Glutamatergic neuron (in vitro differentiated cells): Measurements from ENCODE around the gene KDM5B. TPM values are rescaled to one million over a fixed set of nuclear protein-coding genes. Genes with fewer than 3 reads are reported as not detected.
"Not testable (repeated sequence)": the region's sequence is repeated elsewhere in the genome, so short reads cannot be mapped to it uniquely, and the experiment has no call there.

ENCODE experiments used
- DNase-seq: peaks from one replicate; pipeline ENCODE4 v3.0.0; 2022
- H3K27ac Mint-ChIP-seq: one replicate; pipeline ENCODE4 v1.8.0; 2020; ENCODE audit warnings: mild to moderate bottlenecking, mixed read lengths, inconsistent platforms; ENCODE audit not compliant: unreplicated experiment
- H3K27me3 Mint-ChIP-seq: one replicate; pipeline ENCODE4 v1.8.0; 2020; ENCODE audit warnings: mild to moderate bottlenecking, moderate library complexity, mixed read lengths, inconsistent platforms; ENCODE audit not compliant: unreplicated experiment
- H3K36me3 Mint-ChIP-seq: one replicate; pipeline ENCODE4 v1.8.0; 2020; ENCODE audit warnings: mild to moderate bottlenecking, mixed read lengths, inconsistent platforms; ENCODE audit not compliant: unreplicated experiment
- H3K4me1 Mint-ChIP-seq: one replicate; pipeline ENCODE4 v1.8.0; 2020; ENCODE audit warnings: mild to moderate bottlenecking, low read depth, mixed read lengths, inconsistent platforms; ENCODE audit not compliant: unreplicated experiment
- H3K4me3 Mint-ChIP-seq: one replicate; pipeline ENCODE4 v1.8.0; 2020; ENCODE audit warnings: mild to moderate bottlenecking, mixed read lengths, inconsistent platforms; ENCODE audit not compliant: unreplicated experiment
- H3K9me3 Mint-ChIP-seq: one replicate; pipeline ENCODE4 v1.8.0; 2020; ENCODE audit warnings: mild to moderate bottlenecking, moderate library complexity, mixed read lengths, inconsistent platforms; ENCODE audit not compliant: unreplicated experiment
- CTCF ChIP-seq: fragments of 200-600 bp; sonication (generic); IDR thresholded peaks from one replicate; pipeline ENCODE4 v1.5.0; 2021; ENCODE audit not compliant: partially characterized antibody, unreplicated experiment
- total RNA-seq: library from RNA; stranded (reverse); fragmentation: NEBNext Ultra II Directional; extraction: Animal tissue kit (Norgen Biotek cat#: 25700); gene quantifications from one replicate; pipeline ENCODE4 v1.2.1, GENCODE V29; 2021; ENCODE audit not compliant: unreplicated experiment

The KDM5B gene
- total RNA-seq, 1 donor from 2014 or later: 338 TPM

GRCh38 chr1:202796670-202797069 lies 11.6 kb downstream of the KDM5B start:
- no peak overlapping the region for H3K27ac Mint-ChIP-seq
- H3K9me3 Mint-ChIP-seq: no peaks in the 10 kb centered on the region
- H3K27me3 Mint-ChIP-seq: no peaks in the 10 kb centered on the region
- no peak overlapping the region for H3K4me3 Mint-ChIP-seq
- TF ChIP-seq CTCF: no peak
- no peaks in the 10 kb centered on the region for H3K36me3 Mint-ChIP-seq
- DNase-seq: no peak
- H3K4me1 Mint-ChIP-seq: peaks cover 18% of the 10 kb centered on the region

GRCh38 chr1:202794931-202795330 lies 13.3 kb downstream of the KDM5B start:
- H3K27me3 Mint-ChIP-seq, H3K36me3 Mint-ChIP-seq, DNase-seq, H3K9me3 Mint-ChIP-seq, H3K27ac Mint-ChIP-seq: not testable (repeated sequence)
- peaks cover 12% of the 10 kb centered on the region for H3K4me1 Mint-ChIP-seq
- H3K4me3 Mint-ChIP-seq: peak overlapping the region; percentile 30

GRCh38 chr1:202794051-202794740 lies 14.0 kb downstream of the KDM5B start:
- peaks cover 12% of the 10 kb centered on the region for H3K4me1 Mint-ChIP-seq
- DNase-seq: no peak
- H3K27me3 Mint-ChIP-seq: no peaks in the 10 kb centered on the region
- no peak overlapping the region for H3K27ac Mint-ChIP-seq
- H3K9me3 Mint-ChIP-seq: no peaks in the 10 kb centered on the region
- no peak for TF ChIP-seq CTCF
- no peak overlapping the region for H3K4me3 Mint-ChIP-seq
- no peaks in the 10 kb centered on the region for H3K36me3 Mint-ChIP-seq

- Mint-ChIP-seq H3K9me3 (no peaks in the 10 kb centered on the region), H3K27me3 (no peaks in the 10 kb centered on the region), H3K36me3 (no peaks in the 10 kb centered on the region), H3K4me1 (peaks cover 5% of the 10 kb centered on the region), H3K27ac (peak overlapping the region; percentile 4), H3K4me3 (no peak overlapping the region)
- TF ChIP-seq CTCF: no peak
- no peak for DNase-seq
Observed at GRCh38 chr1:202791077-202791747, 17.0 kb downstream of the KDM5B start.

GRCh38 chr1:202788800-202789199 lies 19.4 kb downstream of the KDM5B start:
- Mint-ChIP-seq H3K27me3 (no peaks in the 10 kb centered on the region), H3K9me3 (no peaks in the 10 kb centered on the region), H3K4me1 (peaks cover 8% of the 10 kb centered on the region), H3K27ac (no peak overlapping the region), H3K4me3 (no peak overlapping the region), H3K36me3 (no peaks in the 10 kb centered on the region)
- no peak for TF ChIP-seq CTCF
- DNase-seq: no peak
